ENCODE measurements around the gene SYNE1.

Gene SYNE1

GRCh38 chr6:152221806-152222628, 415.1 kb downstream of the SYNE1 start:
- no peak for DNase-seq

GRCh38 chr6:152220786-152221185, 416.4 kb downstream of the SYNE1 start:
- no peak for DNase-seq

DNA sequence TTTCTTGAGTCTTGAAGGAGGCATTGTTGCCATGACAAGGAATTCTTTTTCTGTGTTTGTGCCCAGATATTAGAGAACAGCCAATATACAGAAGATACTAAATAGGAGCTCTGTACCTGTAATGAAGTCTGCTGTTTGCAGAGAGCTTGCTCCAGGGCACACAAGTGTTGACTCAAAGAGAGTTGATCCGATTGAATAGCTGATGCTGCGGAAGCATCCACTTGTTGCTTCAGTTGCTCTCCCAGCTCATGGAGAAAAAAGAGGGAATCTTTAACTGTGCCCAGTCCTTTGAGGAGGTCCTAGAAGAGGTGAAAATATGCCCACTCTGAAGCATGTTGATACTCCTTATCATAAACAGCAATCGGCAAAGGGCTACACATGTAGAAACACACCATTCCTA, 418.3 kb downstream of the SYNE1 start:
- no peak for DNase-seq

- no peak for DNase-seq
Observed at GRCh38 chr6:152212437-152212836, 424.7 kb downstream of the SYNE1 start.

- DNase-seq: no peak
Observed at GRCh38 chr6:152209211-152209610, 428.0 kb downstream of the SYNE1 start.

DNA sequence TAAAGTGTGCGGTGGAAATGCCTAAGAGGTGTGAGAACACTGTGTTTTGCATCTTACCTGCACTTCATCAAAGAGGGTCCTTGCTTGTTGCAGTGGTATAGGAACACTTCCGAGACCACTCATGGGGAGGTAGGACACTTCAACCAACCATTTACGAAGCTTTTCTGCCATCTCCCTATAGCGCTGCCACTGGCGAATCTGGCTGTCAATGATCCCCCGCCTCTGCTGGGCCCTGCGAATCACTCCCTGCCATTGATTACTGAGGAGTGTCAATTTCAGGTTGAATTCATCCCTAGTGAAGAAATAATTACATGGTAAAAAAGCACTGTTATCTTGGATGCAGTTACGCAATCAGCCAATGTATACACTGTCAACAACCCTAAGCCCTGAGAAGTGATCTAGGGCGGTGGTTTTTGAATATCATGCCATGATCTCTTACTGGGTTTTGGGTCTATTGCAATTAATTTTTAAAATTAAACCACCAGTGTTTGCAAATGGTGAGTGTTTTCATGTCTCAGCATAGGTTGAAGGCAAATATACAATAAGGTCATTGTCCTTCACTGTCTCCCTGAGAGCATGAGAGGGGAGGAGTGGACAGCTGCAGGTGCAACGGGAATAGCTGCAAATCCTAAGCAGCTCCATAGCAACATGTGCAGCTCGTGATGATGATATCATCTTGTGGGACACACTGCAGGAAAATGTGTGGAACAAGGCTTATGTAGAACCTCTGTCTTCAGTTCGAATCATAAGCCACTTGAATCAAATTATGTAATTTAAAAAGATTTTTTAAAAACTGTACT, 429.0 kb downstream of the SYNE1 start:
- no peak for DNase-seq

DNA sequence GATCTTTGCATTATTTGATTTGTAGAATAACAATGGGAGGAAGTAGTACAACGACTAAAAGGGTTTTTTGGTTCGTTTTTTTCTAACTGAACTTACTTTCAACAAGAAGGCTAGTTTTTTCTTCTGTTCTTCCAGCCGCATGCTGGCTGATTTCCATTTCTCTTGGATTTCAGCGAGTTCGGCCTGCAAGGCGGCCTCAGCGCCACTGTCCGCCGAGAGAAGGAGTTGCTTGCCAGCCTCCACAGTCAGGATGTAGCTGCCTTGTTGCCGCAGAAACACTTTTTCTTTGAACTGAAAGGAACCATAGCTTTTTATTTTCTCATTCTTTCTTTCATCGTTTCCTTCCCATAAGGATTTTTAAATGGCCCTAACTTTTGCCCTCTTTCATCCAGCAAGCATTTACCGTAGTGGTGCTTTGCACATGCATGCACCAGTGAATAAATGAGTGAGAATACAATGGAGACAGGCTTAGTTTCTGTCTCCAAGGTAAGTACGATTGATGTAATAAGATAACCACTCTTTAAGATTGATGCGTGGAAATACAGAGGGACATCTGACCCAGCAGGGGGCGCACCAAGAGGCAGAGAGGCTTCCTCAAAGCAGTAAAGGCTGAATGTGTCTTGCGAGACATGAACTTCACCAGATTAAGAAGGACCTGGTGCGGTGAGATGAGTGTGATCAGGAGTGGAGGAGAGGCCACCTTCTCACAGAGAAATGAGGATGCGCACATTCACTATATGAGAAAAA, 430.9 kb downstream of the SYNE1 start:
- DNase-seq: no peak

DNA sequence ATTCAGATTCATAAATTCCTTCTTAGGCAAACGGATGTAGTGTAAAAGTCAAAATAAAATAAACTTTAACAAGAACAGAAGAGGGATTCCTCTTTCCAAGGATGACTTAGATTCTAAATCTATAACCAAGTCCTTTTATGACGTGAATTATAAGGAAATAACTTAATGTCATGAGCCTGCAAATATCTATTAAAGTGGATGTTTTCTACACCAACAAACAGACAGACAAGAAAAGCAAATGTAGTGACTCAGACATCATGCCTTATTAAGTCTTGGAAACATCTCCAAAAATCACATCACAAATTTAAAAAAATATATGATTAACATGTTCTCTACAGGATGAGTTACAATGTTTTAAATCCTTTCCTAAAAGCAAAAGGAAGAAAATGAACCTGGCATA, 432.6 kb downstream of the SYNE1 start:
- DNase-seq: no peak

DNA sequence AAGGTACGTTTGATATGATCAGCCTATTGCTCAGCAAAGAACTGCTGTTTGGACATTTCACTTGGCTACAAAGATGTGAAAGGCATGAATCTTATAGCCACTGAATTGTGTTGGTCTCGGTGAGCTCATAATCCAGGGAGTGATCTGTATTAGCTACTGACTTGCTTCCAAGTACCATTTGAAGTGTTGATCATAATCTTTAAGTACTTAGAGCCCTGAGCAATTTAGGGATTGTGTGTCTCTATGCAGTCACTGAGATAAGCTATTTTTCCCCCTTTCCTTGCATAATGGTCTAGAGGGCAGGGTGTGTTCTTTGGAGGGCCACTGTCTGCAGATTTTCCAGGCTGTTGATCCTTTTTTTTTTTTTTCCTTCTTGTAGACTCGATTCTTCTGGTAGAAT, 436.0 kb downstream of the SYNE1 start:
- no peak for DNase-seq

- DNase-seq: no peak
Observed at GRCh38 chr6:152195896-152196295, 441.3 kb downstream of the SYNE1 start.

GRCh38 chr6:152189736-152190135, 447.4 kb downstream of the SYNE1 start:
- DNase-seq: no peak

- DNase-seq: no peak
Observed at GRCh38 chr6:152188011-152188410, 449.2 kb downstream of the SYNE1 start.

- DNase-seq: no peak
Observed at GRCh38 chr6:152186840-152187239, 450.3 kb downstream of the SYNE1 start.

- no peak for DNase-seq
Observed at GRCh38 chr6:152184917-152185574, 452.1 kb downstream of the SYNE1 start.

DNA sequence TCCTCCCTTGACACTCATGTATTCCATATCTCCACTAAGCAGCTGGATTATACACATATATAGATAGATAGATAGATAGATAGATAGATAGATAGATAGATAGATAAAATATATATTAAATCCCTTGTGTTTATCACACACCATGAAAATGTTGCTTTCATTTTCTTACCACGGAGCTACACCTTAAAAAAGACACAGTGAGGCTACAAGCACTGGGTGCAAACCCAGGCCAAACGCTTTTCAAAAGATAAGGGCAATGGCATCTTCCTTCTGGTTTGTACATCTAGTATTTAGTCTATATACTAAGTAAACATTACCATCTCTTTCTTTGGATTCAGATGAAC, 452.6 kb downstream of the SYNE1 start:
- no peak for DNase-seq

DNA sequence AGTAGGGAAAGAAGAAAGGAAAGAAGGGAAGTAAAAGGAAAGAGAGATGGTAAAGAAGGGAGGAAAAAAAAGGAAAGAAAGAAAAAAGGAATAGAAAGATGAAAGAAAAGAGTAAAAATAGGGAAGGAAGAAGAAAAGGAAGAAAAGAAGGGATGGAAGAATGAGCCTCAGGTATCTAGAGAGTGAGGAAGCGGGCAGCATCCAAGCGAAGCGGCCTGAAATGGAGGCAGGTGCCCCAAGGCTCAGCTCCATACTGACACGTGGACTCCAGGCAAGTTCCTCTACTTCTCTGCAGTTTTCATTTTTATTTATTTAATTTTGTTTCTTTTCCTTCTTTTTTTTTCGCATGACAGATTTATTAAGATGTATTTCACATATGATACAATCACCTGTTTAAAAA, 456.6 kb downstream of the SYNE1 start:
- DNase-seq: no peak

DNA sequence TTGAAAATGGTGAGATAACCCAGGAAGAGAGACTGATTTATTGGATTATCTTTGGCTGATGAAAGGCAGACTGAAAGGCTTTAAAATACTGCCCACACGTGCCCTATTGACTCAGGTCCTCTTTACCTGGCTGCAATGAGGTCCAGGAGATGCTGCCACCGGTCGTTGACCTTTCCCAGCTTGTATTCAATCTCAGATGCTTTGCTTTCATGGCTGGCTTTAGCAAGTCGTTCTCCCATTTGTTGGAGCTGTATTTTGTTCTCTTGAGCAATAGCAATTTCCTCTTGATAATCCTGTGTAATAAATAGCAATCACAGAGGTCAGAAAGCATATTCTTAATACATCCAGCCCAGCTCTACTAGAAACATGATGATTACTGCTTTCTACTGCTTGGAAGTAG, 460.9 kb downstream of the SYNE1 start:
- DNase-seq: no peak

- no peak for DNase-seq
Observed at GRCh38 chr6:152173957-152174356, 463.2 kb downstream of the SYNE1 start.

DNA sequence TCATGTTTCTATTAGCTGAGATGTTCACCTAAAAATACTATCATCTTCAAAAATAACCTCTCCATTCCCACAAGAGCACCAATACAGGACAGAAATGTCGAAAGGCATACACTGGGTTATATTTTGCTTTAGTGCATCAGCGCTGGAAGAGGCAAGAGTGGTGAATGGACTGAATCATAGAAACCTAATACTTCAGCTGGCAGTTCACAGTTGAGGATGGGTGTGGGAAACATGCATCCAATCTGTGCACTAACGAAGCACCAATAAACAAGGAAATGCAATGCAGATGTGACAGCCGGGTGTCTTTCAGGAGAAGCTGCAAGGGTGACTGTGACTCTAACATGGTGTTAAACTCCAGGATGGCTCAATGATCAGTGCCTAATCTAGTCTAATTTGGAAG, 463.8 kb downstream of the SYNE1 start:
- DNase-seq: no peak

- no peak for DNase-seq
Observed at GRCh38 chr6:152170702-152171667, 466.2 kb downstream of the SYNE1 start.

- no peak for DNase-seq
Observed at GRCh38 chr6:152170313-152170701, 466.9 kb downstream of the SYNE1 start.

Data from RPMI8226 (cell line).